Mesendoderm (in vitro differentiated cells): ENCODE results near the gene ERBIN.
"Not testable (repeated sequence)": the region's sequence is repeated elsewhere in the genome, so short reads cannot be mapped to it uniquely, and the experiment has no call there.

Experiments
- DNase-seq: peaks from one replicate; pipeline ENCODE4 v3.0.0; 2013
- H2AK5ac ChIP-seq: 2 replicates; pipeline ENCODE4 v1.6.1; 2013; ENCODE audit warnings: low read length, inconsistent platforms
- H2BK120ac ChIP-seq: 2 replicates; pipeline ENCODE4 v1.6.1; 2013; ENCODE audit warnings: low read depth, mild to moderate bottlenecking, low read length, moderate library complexity, mixed read lengths
- H2BK15ac ChIP-seq: replicated peaks from 2 replicates; pipeline ENCODE4 v1.6.1; 2013; ENCODE audit warnings: low read depth, mild to moderate bottlenecking, moderate library complexity
- H2BK5ac ChIP-seq: 2 replicates; pipeline ENCODE4 v1.6.1; 2013; ENCODE audit warnings: low read length, inconsistent platforms
- H3K18ac ChIP-seq: 2 replicates; pipeline ENCODE4 v1.6.1; 2013; ENCODE audit warnings: mild to moderate bottlenecking, low read length, mixed read lengths
- H3K23ac ChIP-seq: one replicate; pipeline ENCODE4 v1.6.1; 2013; ENCODE audit warnings: low read length
- H3K27ac ChIP-seq: 2 replicates; pipeline ENCODE4 v1.5.1; 2013; ENCODE audit warnings: low read depth, mild to moderate bottlenecking, inconsistent platforms, low read length, moderate library complexity
- H3K27me3 ChIP-seq: 2 replicates; pipeline ENCODE4 v1.6.1; 2013; ENCODE audit warnings: low read length, control low read depth, mild to moderate bottlenecking, inconsistent platforms; ENCODE audit not compliant: insufficient read depth, poor library complexity
- H3K36me3 ChIP-seq: 2 replicates; pipeline ENCODE4 v1.6.1; 2013; ENCODE audit warnings: low read length, inconsistent platforms; ENCODE audit not compliant: control insufficient read depth, insufficient read depth
- H3K4ac ChIP-seq: one replicate; pipeline ENCODE4 v1.6.1; 2013; ENCODE audit warnings: low read depth, mild to moderate bottlenecking, low read length, moderate library complexity
- H3K4me1 ChIP-seq: 2 replicates; pipeline ENCODE4 v1.6.1; 2013; ENCODE audit warnings: low read depth, low read length, inconsistent platforms; ENCODE audit not compliant: control insufficient read depth
- H3K4me2 ChIP-seq: 2 replicates; pipeline ENCODE4 v1.6.1; 2013; ENCODE audit warnings: low read length
- H3K4me3 ChIP-seq: 2 replicates; pipeline ENCODE4 v1.5.1; 2013; ENCODE audit warnings: mild to moderate bottlenecking, low read length
- H3K56ac ChIP-seq: one replicate; pipeline ENCODE4 v1.6.1; 2013; ENCODE audit warnings: low read length
- H3K79me1 ChIP-seq: 2 replicates; pipeline ENCODE4 v1.6.1; 2013; ENCODE audit warnings: low read length, inconsistent platforms
- H3K79me2 ChIP-seq: 2 replicates; pipeline ENCODE4 v1.6.1; 2013; ENCODE audit warnings: mild to moderate bottlenecking, low read length; ENCODE audit not compliant: control insufficient read depth, insufficient read depth
- H3K9ac ChIP-seq: 2 replicates; pipeline ENCODE4 v1.6.1; 2013; ENCODE audit warnings: low read length, inconsistent platforms
- H4K5ac ChIP-seq: one replicate; pipeline ENCODE4 v1.6.1; 2013; ENCODE audit warnings: low read length
- H4K8ac ChIP-seq: one replicate; pipeline ENCODE4 v1.6.1; 2013; ENCODE audit warnings: low read depth, mild to moderate bottlenecking, control low read depth, low read length, moderate library complexity
- WGBS: extraction: QIAGEN DNeasy Blood & Tissue Kit; methylation state at CpG from one replicate; pipeline ENCODE4 v1.1.7; 2013; ENCODE audit warnings: low lambda C conversion rate, missing lambda C conversion rate; ENCODE audit not compliant: insufficient coverage; ENCODE audit errors: extremely low coverage; 5-methylcytosine and 5-hydroxymethylcytosine counted together

Gene ERBIN

GRCh38 chr5:65883461-65883860, 42.9 kb upstream of the ERBIN start:
- Histone ChIP-seq H3K4me1 (no peaks in the 10 kb centered on the region), H3K4me2 (no peak overlapping the region), H4K8ac (no peak overlapping the region), H2BK15ac (no peak overlapping the region), H3K79me2 (no peaks in the 10 kb centered on the region), H2AK5ac (no peak overlapping the region), H3K4me3 (no peak overlapping the region), H3K9ac (no peak overlapping the region), H3K23ac (no peak overlapping the region), H3K79me1 (no peaks in the 10 kb centered on the region), H3K4ac (no peak overlapping the region), H3K27ac (no peak overlapping the region), H2BK120ac (no peak overlapping the region), H3K18ac (no peak overlapping the region), H3K27me3 (no peaks in the 10 kb centered on the region), H2BK5ac (no peak overlapping the region), H3K36me3 (no peaks in the 10 kb centered on the region), H4K5ac (no peak overlapping the region), H3K56ac (no peak overlapping the region)
- WGBS: no CpG with 5 or more reads among the region's 4 CpGs
- no peak for DNase-seq

DNA sequence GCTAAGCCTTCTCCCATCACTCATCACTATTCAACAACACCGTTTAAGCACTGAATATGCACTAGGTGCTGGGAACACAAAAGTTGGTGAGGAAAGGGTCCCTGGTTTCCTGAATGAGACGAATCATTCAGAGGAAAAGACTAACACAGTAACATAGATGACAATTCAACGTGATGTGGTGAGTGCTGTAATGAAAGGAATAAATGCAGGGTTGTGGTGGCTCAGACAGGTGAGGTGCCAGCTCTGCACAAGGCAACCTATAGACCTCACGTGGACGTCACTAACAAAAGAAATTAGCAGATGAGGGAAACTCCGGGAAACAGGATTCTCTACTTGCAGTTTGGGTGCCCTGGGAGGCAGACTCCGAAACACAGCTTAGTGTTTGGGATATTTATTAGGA, 40.0 kb upstream of the ERBIN start:
- no peak overlapping the region for H2BK5ac ChIP-seq
- WGBS: no CpG with 5 or more reads among the region's 7 CpGs
- no peaks in the 10 kb centered on the region for H3K27me3 ChIP-seq
- H2BK15ac ChIP-seq: no peak overlapping the region
- no peak overlapping the region for H3K23ac ChIP-seq
- no peaks in the 10 kb centered on the region for H3K36me3 ChIP-seq
- no peak overlapping the region for H4K5ac ChIP-seq
- H3K4me1 ChIP-seq: no peaks in the 10 kb centered on the region
- no peaks in the 10 kb centered on the region for H3K79me1 ChIP-seq
- DNase-seq: no peak
- H3K18ac ChIP-seq: no peak overlapping the region
- no peak overlapping the region for H4K8ac ChIP-seq
- no peak overlapping the region for H3K27ac ChIP-seq
- no peak overlapping the region for H3K4me3 ChIP-seq
- no peak overlapping the region for H3K56ac ChIP-seq
- H3K9ac ChIP-seq: no peak overlapping the region
- H2AK5ac ChIP-seq: no peak overlapping the region
- no peak overlapping the region for H3K4me2 ChIP-seq
- H3K79me2 ChIP-seq: no peaks in the 10 kb centered on the region
- H2BK120ac ChIP-seq: no peak overlapping the region
- H3K4ac ChIP-seq: no peak overlapping the region

DNA sequence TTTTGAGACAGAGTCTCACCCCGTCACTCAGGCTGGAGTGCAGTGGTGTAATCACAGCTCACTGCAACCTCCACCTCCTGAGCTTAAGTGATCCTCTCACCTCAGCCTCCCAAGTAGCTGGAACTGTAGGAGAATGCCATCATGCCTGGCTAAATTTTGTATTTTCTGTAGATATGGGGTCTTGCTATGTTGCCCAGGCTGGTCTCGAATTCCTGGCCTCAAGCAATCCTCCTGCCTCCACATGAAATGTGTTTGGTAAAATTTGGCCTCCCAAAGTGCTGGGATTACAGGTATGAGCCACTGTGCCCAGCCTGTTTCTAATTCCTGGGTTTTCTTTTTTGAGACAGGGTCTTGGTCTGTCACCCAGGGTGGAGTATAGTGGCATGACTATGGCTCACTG, 34.4 kb upstream of the ERBIN start:
- not testable (repeated sequence) for H3K27ac ChIP-seq, H4K5ac ChIP-seq, DNase-seq, H3K9ac ChIP-seq, H3K56ac ChIP-seq, H2AK5ac ChIP-seq, H2BK5ac ChIP-seq, H2BK120ac ChIP-seq, H3K4me3 ChIP-seq, H3K4me2 ChIP-seq, H3K79me1 ChIP-seq, H3K27me3 ChIP-seq, H3K18ac ChIP-seq, H2BK15ac ChIP-seq, H3K23ac ChIP-seq, H3K36me3 ChIP-seq, H3K79me2 ChIP-seq, H3K4ac ChIP-seq, H4K8ac ChIP-seq, H3K4me1 ChIP-seq
- no CpG with 5 or more reads among the region's 2 CpGs for WGBS

GRCh38 chr5:65892801-65893200, 33.6 kb upstream of the ERBIN start:
- Histone ChIP-seq H2BK5ac (no peak overlapping the region), H3K4me2 (no peak overlapping the region), H3K18ac (no peak overlapping the region), H3K9ac (no peak overlapping the region), H3K27ac (no peak overlapping the region), H3K56ac (no peak overlapping the region), H4K8ac (no peak overlapping the region), H3K4me3 (no peak overlapping the region), H3K4ac (no peak overlapping the region), H3K23ac (no peak overlapping the region), H2AK5ac (no peak overlapping the region), H3K79me1 (no peaks in the 10 kb centered on the region), H4K5ac (no peak overlapping the region), H2BK15ac (no peak overlapping the region), H3K36me3 (no peaks in the 10 kb centered on the region), H2BK120ac (no peak overlapping the region), H3K27me3 (no peaks in the 10 kb centered on the region), H3K79me2 (no peaks in the 10 kb centered on the region), H3K4me1 (no peaks in the 10 kb centered on the region)
- DNase-seq: no peak
- WGBS: no CpG with 5 or more reads among the region's 1 CpG

DNA sequence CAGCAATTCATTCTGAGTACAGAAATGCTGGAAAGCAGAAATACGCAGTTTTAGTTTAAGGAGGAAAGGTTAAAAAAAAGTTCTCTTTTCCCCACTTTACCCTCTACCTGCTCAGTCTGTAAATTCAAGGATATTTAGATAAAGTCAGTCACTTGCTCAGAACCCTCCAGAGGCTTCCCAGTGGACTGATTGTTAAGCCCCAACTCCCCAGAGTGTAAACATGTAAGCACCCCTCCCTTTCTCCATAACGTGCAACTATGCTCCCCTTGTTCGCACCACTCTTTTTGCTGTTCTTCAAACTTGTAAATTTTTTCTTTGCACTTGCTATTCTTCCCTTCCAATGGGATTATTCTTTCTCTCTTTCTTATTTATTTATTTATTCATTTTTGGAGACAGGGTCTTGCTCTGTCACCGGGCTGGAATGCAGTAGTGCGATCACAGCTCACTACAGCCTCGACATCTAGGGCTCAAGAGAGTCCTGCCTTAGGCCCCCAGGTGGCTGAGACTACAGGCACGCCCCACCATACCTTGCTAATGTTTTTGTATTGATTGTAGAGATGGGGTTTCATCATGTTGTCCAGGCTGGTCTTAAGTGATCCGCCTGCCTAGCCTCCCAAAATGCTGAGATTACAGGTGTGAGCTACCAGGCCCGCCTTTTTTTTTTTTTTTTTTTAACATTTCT, 32.5 kb upstream of the ERBIN start:
- Histone ChIP-seq H3K9ac (no peak overlapping the region), H3K4me2 (no peak overlapping the region), H3K18ac (no peak overlapping the region), H3K4me1 (no peaks in the 10 kb centered on the region), H2BK120ac (no peak overlapping the region), H2AK5ac (no peak overlapping the region), H3K36me3 (no peaks in the 10 kb centered on the region), H2BK15ac (no peak overlapping the region), H3K4ac (no peak overlapping the region), H2BK5ac (no peak overlapping the region), H3K56ac (no peak overlapping the region), H3K27me3 (no peaks in the 10 kb centered on the region), H3K79me1 (no peaks in the 10 kb centered on the region), H3K23ac (no peak overlapping the region), H3K4me3 (no peak overlapping the region), H4K5ac (no peak overlapping the region), H3K27ac (no peak overlapping the region), H4K8ac (no peak overlapping the region), H3K79me2 (no peaks in the 10 kb centered on the region)
- peak; percentile 81 for DNase-seq
- no CpG with 5 or more reads among the region's 9 CpGs for WGBS

GRCh38 chr5:65895891-65896290, 30.5 kb upstream of the ERBIN start:
- Histone ChIP-seq H4K8ac (no peak overlapping the region), H2BK15ac (no peak overlapping the region), H3K36me3 (no peaks in the 10 kb centered on the region)

More at GRCh38 chr5:65895891-65896290, 30.5 kb upstream of the ERBIN start:
- no peaks in the 10 kb centered on the region for H3K27me3 ChIP-seq
- DNase-seq: no peak
- no peak overlapping the region for H3K9ac ChIP-seq
- H3K56ac ChIP-seq: no peak overlapping the region
- H3K4me1 ChIP-seq: no peaks in the 10 kb centered on the region
- no CpG with 5 or more reads among the region's 3 CpGs for WGBS
- no peak overlapping the region for H2BK120ac ChIP-seq
- H2BK5ac ChIP-seq: no peak overlapping the region
- H3K18ac ChIP-seq: no peak overlapping the region
- H4K5ac ChIP-seq: no peak overlapping the region
- H3K4me3 ChIP-seq: no peak overlapping the region
- no peak overlapping the region for H2AK5ac ChIP-seq
- no peaks in the 10 kb centered on the region for H3K79me1 ChIP-seq
- H3K79me2 ChIP-seq: no peaks in the 10 kb centered on the region
- no peak overlapping the region for H3K4me2 ChIP-seq
- no peak overlapping the region for H3K27ac ChIP-seq
- H3K4ac ChIP-seq: no peak overlapping the region
- H3K23ac ChIP-seq: no peak overlapping the region
